Inferior parietal cortex (tissue), 1 donor: ENCODE data around the gene LYPD6B.

Experiments
- DNase-seq: peaks from one replicate; pipeline ENCODE4 v3.0.0-alpha.2; 2016; ENCODE audit errors: extremely low spot score

The LYPD6B gene

GRCh38 chr2:149070681-149071320, 32.3 kb downstream of the LYPD6B start:
- DNase-seq = no peak

GRCh38 chr2:149075105-149075504, 36.6 kb downstream of the LYPD6B start:
- DNase-seq = no peak

GRCh38 chr2:149075853-149076252, 37.4 kb downstream of the LYPD6B start:
- no peak for DNase-seq

GRCh38 chr2:149076863-149077412, 38.4 kb downstream of the LYPD6B start:
- DNase-seq = no peak

GRCh38 chr2:149077861-149078260, 39.4 kb downstream of the LYPD6B start:
- DNase-seq = no peak

- DNase-seq = no peak
These were observed 41.6 kb downstream of the LYPD6B start for GRCh38 chr2:149080099-149080498.

GRCh38 chr2:149080971-149081370, 42.5 kb downstream of the LYPD6B start:
- DNase-seq = no peak

GRCh38 chr2:149082079-149082478, 43.6 kb downstream of the LYPD6B start:
- DNase-seq = no peak

GRCh38 chr2:149082735-149083134, 44.2 kb downstream of the LYPD6B start:
- no peak for DNase-seq

GRCh38 chr2:149084924-149085795, 46.7 kb downstream of the LYPD6B start:
- DNase-seq = no peak

GRCh38 chr2:149087751-149088150, 49.3 kb downstream of the LYPD6B start:
- no peak for DNase-seq

GRCh38 chr2:149089068-149089467, 50.6 kb downstream of the LYPD6B start:
- no peak for DNase-seq

- no peak for DNase-seq
These were observed 52.2 kb downstream of the LYPD6B start for GRCh38 chr2:149090706-149091105.

GRCh38 chr2:149093579-149093978, 55.1 kb downstream of the LYPD6B start:
- no peak for DNase-seq

- no peak for DNase-seq
These were observed 55.9 kb downstream of the LYPD6B start for GRCh38 chr2:149094217-149095015.

GRCh38 chr2:149098701-149099100, 60.2 kb downstream of the LYPD6B start:
- no peak for DNase-seq

- DNase-seq = no peak
These were observed 60.8 kb downstream of the LYPD6B start for GRCh38 chr2:149099298-149099697.

- DNase-seq = no peak
These were observed 62.5 kb downstream of the LYPD6B start for GRCh38 chr2:149100739-149101699.

- no peak for DNase-seq
These were observed 63.3 kb downstream of the LYPD6B start for GRCh38 chr2:149101818-149102217.

- no peak for DNase-seq
These were observed 64.7 kb downstream of the LYPD6B start for GRCh38 chr2:149103081-149103620.

GRCh38 chr2:149104221-149104620, 65.7 kb downstream of the LYPD6B start:
- DNase-seq = no peak
